Mucosa of rectum (tissue), 2 donors: ENCODE data around the gene SRP72.
"Not testable (repeated sequence)": the region's sequence is repeated elsewhere in the genome, so short reads cannot be mapped to it uniquely, and the experiment has no call there.

Source experiments
- H3K27ac ChIP-seq, 2 donors: one replicate each; pipeline ENCODE4 v1.7.0; 2013; ENCODE audit warnings: inconsistent platforms in 2 of 2, low read depth in 2 of 2, low read length in 2 of 2
- H3K27me3 ChIP-seq, 2 donors: one replicate each; pipeline ENCODE4 v1.7.0; 2013; ENCODE audit warnings: low read length in 2 of 2; ENCODE audit not compliant: control insufficient read depth in 2 of 2, insufficient read depth in 2 of 2
- H3K36me3 ChIP-seq, 2 donors: one replicate each; pipeline ENCODE4 v1.7.0; 2013; ENCODE audit warnings: low read length in 2 of 2; ENCODE audit not compliant: control insufficient read depth in 2 of 2, insufficient read depth in 2 of 2
- H3K4me1 ChIP-seq, 2 donors: one replicate each; pipeline ENCODE4 v1.7.0; 2013; ENCODE audit warnings: low read length in 2 of 2, mild to moderate bottlenecking in 1 of 2; ENCODE audit not compliant: control insufficient read depth in 2 of 2, insufficient read depth in 2 of 2
- H3K4me3 ChIP-seq, 2 donors: one replicate each; pipeline ENCODE4 v1.7.0; 2013; ENCODE audit warnings: low read length in 2 of 2
- H3K9ac ChIP-seq, 2 donors: one replicate each; pipeline ENCODE4 v1.7.0; 2013; ENCODE audit warnings: low read length in 2 of 2, low read depth in 1 of 2, mild to moderate bottlenecking in 1 of 2
- H3K9me3 ChIP-seq, 2 donors: one replicate each; pipeline ENCODE4 v1.7.0; 2013; ENCODE audit warnings: low read length in 2 of 2; ENCODE audit not compliant: control insufficient read depth in 2 of 2
- donor health status: healthy.
- donor health status: Normal muscosa, but diverticular disease.

SRP72 gene

GRCh38 chr4:56435140-56435926, 32.1 kb upstream of the SRP72 start, which contains the start of gene PPAT:
PPAT (minus strand) TSS chr4:56435615; CDS start chr4:56435477, 138 bp downstream.
- Histone ChIP-seq H3K27ac (peak within 1 kb of the TSS; percentile 94 to 99), H3K36me3 (no peaks in the 10 kb centered on the region), H3K4me3 (peak within 1 kb of the TSS; percentile 79 to 85), H3K4me1 (peaks cover 5 to 9% of the 10 kb centered on the region in 2 donors), H3K27me3 (no peaks in the 10 kb centered on the region), H3K9ac (peak within 1 kb of the TSS; percentile 60 to 75), H3K9me3 (no peaks in the 10 kb centered on the region)

- H3K27me3 ChIP-seq: no peaks in the 10 kb centered on the region
- peaks cover 0 to 9% of the 10 kb centered on the region in 2 donors for H3K36me3 ChIP-seq
- no peak overlapping the region for H3K4me3 ChIP-seq
- peaks cover 3 to 9% of the 10 kb centered on the region in 2 donors for H3K4me1 ChIP-seq
- H3K27ac ChIP-seq: no peak overlapping the region
- no peak overlapping the region for H3K9ac ChIP-seq
- no peaks in the 10 kb centered on the region for H3K9me3 ChIP-seq
These were observed 28.7 kb upstream of the SRP72 start for GRCh38 chr4:56438766-56439165.

- no peak overlapping the region for H3K27ac ChIP-seq
- H3K27me3 ChIP-seq: no peaks in the 10 kb centered on the region
- H3K9me3 ChIP-seq: no peaks in the 10 kb centered on the region
- H3K4me3 ChIP-seq: no peak overlapping the region
- no peak overlapping the region for H3K9ac ChIP-seq
- H3K36me3 ChIP-seq: peaks cover 0 to 9% of the 10 kb centered on the region in 2 donors
- H3K4me1 ChIP-seq: peaks cover 3% of the 10 kb centered on the region in 2 donors
These were observed 26.4 kb upstream of the SRP72 start for GRCh38 chr4:56440983-56441382.

GRCh38 chr4:56444719-56445118, 22.7 kb upstream of the SRP72 start:
- no peaks in the 10 kb centered on the region for H3K4me1 ChIP-seq
- no peak overlapping the region for H3K4me3 ChIP-seq
- no peak overlapping the region for H3K27ac ChIP-seq
- no peak overlapping the region for H3K9ac ChIP-seq
- no peaks in the 10 kb centered on the region for H3K27me3 ChIP-seq
- H3K9me3 ChIP-seq: no peaks in the 10 kb centered on the region
- peaks cover 16 to 17% of the 10 kb centered on the region in 2 donors for H3K36me3 ChIP-seq

- H3K27ac ChIP-seq: no peak overlapping the region
- peaks cover 16 to 19% of the 10 kb centered on the region in 2 donors for H3K36me3 ChIP-seq
- H3K4me3 ChIP-seq: no peak overlapping the region
- H3K9ac ChIP-seq: no peak overlapping the region
- H3K9me3 ChIP-seq: no peaks in the 10 kb centered on the region
- H3K27me3 ChIP-seq: no peaks in the 10 kb centered on the region
- no peaks in the 10 kb centered on the region for H3K4me1 ChIP-seq
These were observed 21.7 kb upstream of the SRP72 start for GRCh38 chr4:56445699-56446098.

GRCh38 chr4:56448301-56448700, 19.1 kb upstream of the SRP72 start:
- Histone ChIP-seq H3K9ac (no peak overlapping the region), H3K9me3 (no peaks in the 10 kb centered on the region), H3K4me3 (no peak overlapping the region), H3K4me1 (no peaks in the 10 kb centered on the region), H3K27ac (no peak overlapping the region), H3K27me3 (no peaks in the 10 kb centered on the region), H3K36me3 (peaks cover 18 to 20% of the 10 kb centered on the region in 2 donors)

- peaks cover 21 to 29% of the 10 kb centered on the region in 2 donors for H3K36me3 ChIP-seq
- H3K4me3 ChIP-seq, H3K4me1 ChIP-seq, H3K9me3 ChIP-seq, H3K27me3 ChIP-seq, H3K27ac ChIP-seq, H3K9ac ChIP-seq: not testable (repeated sequence)
These were observed 17.9 kb upstream of the SRP72 start for GRCh38 chr4:56449475-56449874.

- no peak overlapping the region for H3K9ac ChIP-seq
- peaks cover 21 to 31% of the 10 kb centered on the region in 2 donors for H3K36me3 ChIP-seq
- no peaks in the 10 kb centered on the region for H3K27me3 ChIP-seq
- H3K27ac ChIP-seq: no peak overlapping the region
- H3K9me3 ChIP-seq: no peaks in the 10 kb centered on the region
- no peak overlapping the region for H3K4me3 ChIP-seq
- no peaks in the 10 kb centered on the region for H3K4me1 ChIP-seq
These were observed 17.1 kb upstream of the SRP72 start for GRCh38 chr4:56450342-56450741.

GRCh38 chr4:56460085-56460484, 7.3 kb upstream of the SRP72 start:
- no peaks in the 10 kb centered on the region for H3K27me3 ChIP-seq
- no peak overlapping the region for H3K4me3 ChIP-seq
- peaks cover 29 to 34% of the 10 kb centered on the region in 2 donors for H3K36me3 ChIP-seq
- no peaks in the 10 kb centered on the region for H3K9me3 ChIP-seq
- H3K4me1 ChIP-seq: no peaks in the 10 kb centered on the region
- no peak overlapping the region for H3K27ac ChIP-seq
- no peak overlapping the region for H3K9ac ChIP-seq

GRCh38 chr4:56462157-56462556, 5.3 kb upstream of the SRP72 start:
- H3K36me3 ChIP-seq: peaks cover 28 to 29% of the 10 kb centered on the region in 2 donors
- H3K27me3 ChIP-seq: no peaks in the 10 kb centered on the region
- peaks cover 8 to 13% of the 10 kb centered on the region in 2 donors for H3K4me1 ChIP-seq
- no peak overlapping the region for H3K27ac ChIP-seq
- no peak overlapping the region for H3K9ac ChIP-seq
- H3K9me3 ChIP-seq: no peaks in the 10 kb centered on the region
- no peak overlapping the region for H3K4me3 ChIP-seq
